SU-DHL-6 (cell line): ENCODE results near the gene TALDO1.

Source experiments
- CTCF ChIP-seq: fragments of 200-600 bp; sonication (generic); IDR thresholded peaks from one replicate; pipeline ENCODE4 v1.5.1; 2017; ENCODE audit warnings: antibody characterized with exemption, mild to moderate bottlenecking, low read length, moderate library complexity; ENCODE audit not compliant: insufficient read depth, poor library complexity, severe bottlenecking
- EZH2phosphoT487 ChIP-seq: fragments of 200-600 bp; sonication (generic), shearing (Covaris generic); conservative IDR thresholded peaks from 2 replicates; pipeline ENCODE4 v1.6.1; 2018; ENCODE audit warnings: mild to moderate bottlenecking, antibody characterized with exemption, low read length, moderate library complexity, mixed read lengths

DNA sequence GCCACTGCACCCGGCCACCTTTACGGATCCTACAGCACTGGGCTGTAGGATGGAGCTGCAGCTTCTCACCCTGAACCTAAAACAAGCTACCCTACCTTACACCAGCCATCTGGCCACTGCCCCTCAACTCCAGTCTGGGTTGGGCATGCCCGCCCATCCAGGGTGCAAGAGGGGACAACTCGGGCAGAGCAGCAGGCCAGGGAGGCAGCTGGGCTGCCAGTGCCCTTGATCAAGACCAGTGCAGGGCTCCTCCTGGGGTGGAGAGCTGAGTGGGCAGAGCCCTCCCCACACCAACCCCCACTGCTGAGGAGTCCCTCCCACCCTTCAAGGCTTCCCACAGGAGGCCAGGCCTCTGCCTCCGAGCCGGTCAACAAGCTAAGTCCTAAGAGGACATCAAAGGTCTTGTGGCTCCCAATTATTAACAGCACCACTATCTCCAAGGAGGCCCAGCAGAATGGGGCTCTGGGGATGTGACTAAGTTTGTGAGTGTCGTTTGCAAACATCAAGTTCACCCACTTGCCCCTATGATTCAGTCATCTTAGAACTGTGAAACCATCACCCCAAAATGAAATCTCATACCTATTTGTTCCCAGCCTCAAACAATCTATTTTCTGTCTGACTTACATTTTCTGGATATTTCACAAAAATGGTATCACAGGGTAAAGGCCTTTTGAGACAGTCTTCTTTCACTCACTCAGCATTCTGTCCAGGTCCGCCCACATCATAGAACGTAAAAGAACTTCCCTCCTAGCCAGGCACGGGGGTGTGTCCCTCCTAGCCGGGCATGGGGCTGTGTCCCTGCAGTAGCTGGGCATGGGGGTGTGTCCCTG is 19.1 kb downstream of the TALDO1 start:
- TF ChIP-seq CTCF (no peak), EZH2phosphoT487 (no peak)
